ENCODE measurements around the gene COL5A3.
A peak's percentile ranks its signal among the peaks of the same experiment; 100 is the strongest.

Gene COL5A3

DNA sequence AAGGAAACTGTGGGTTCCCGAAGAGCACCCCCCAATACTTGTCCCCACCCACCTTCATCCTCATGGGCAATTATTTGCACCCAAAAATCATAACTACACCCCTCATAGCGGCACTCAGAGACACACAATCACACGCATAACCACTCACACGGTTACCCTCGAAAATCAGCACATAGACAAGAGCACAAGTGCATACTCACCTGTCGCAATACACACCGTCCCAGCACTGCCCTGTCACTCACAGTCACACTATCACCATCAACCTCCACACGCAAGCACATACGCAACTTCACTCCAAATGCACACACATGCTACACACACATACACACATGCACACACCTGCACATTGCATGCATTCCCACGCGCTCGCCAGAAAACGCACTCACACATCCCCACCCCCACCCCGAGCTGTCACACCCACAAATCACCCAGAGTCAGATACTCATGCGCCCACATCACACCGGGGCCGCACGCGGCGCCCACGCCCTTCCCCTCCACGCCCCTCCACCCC is 535 bp downstream of the COL5A3 start:
- Histone ChIP-seq H3K4me1 (ENCODE audit: control insufficient read depth, insufficient read depth, low read length) (peaks cover 6% of the 10 kb centered on the region), H3K4me3 (ENCODE audit: low read depth, low read length) (peak overlapping the region; percentile 30), H3K27me3 (ENCODE audit: control insufficient read depth, insufficient read depth, low read length) (peaks cover 26% of the 10 kb centered on the region), H3K36me3 (ENCODE audit: control insufficient read depth, insufficient read depth, low read length) (no peaks in the 10 kb centered on the region), H3K9ac (ENCODE audit: low read depth, low read length) (no peak overlapping the region), H3K9me3 (ENCODE audit: control insufficient read depth, insufficient read depth, low read length) (no peaks in the 10 kb centered on the region)

DNA sequence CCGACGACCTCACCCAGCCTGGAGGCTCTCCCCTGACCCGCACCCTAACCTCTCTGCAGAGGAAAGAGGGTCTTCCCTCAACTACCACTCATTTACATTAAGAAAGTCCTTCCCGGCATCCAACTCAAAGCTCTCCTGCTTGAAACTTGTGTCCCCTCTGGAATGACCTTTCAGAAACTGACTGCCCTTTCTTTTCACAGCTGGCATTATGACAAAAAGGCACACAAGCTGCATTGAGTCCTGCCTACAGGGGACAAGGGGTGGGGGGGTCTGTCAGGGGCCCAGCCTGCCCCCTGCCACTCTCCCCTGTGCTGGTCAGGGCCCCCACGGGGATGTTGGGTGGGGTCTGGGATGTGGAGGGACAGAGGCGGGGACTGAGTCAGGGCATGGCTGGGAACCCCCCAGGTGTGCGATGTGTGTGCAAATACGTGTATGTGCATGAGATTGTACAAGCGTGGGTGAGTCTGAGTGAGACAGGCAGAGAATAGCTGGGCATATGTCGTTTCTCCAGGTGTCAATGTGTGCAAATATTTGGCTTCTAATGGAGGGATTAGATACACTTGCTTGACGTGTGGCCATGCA is 2.0 kb downstream of the COL5A3 start:
- Histone ChIP-seq H3K4me1 (ENCODE audit: control insufficient read depth, insufficient read depth, low read length) (peaks cover 6% of the 10 kb centered on the region), H3K27me3 (ENCODE audit: control insufficient read depth, insufficient read depth, low read length) (peaks cover 26% of the 10 kb centered on the region)

DNA sequence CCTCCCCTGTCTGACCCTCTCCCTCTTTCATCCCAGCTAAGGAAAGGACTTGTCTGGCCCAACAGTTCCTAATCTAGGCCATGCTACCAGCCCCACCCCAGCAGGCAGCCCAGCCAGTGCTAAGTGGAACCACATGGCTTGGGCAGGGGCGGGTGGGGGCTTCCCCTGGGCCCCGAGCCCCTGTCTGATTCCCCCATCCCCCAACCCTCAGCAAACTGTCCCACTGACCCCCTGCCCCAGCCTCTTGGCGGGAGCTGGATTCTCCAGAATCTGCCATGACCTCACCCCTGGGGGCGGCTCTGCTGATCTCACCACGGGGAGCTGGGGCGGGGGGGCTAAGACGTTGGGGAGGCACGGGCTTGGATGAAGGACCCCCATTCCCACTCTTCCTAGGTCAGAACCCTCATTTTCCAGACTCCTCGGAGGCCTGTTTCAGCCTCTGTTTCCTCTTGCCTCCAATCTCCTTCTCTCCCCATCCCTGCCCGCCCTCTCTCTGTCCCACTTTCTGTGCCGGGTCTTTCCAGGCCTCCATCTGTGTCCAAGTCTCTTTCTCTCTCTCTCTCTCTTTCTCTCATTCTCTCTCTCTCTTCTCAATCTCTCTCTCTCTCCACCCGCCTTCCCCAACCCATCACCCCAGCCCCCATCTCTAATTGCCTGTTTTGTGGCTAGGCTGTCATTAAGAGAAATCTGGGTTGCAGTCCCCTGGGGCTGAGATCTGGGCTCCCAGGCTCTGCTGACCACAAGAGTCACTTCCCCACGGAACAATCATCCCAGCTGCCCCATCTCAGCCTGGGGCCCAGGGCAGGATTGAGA is 2.7 kb downstream of the COL5A3 start:
- H3K9ac ChIP-seq (ENCODE audit: low read depth, low read length) = no peak overlapping the region
- no peaks in the 10 kb centered on the region for H3K9me3 ChIP-seq (ENCODE audit: control insufficient read depth, insufficient read depth, low read length)
- H3K4me3 ChIP-seq (ENCODE audit: low read depth, low read length) = no peak overlapping the region
- peaks cover 26% of the 10 kb centered on the region for H3K27me3 ChIP-seq (ENCODE audit: control insufficient read depth, insufficient read depth, low read length)
- H3K36me3 ChIP-seq (ENCODE audit: control insufficient read depth, insufficient read depth, low read length) = no peaks in the 10 kb centered on the region
- peaks cover 6% of the 10 kb centered on the region for H3K4me1 ChIP-seq (ENCODE audit: control insufficient read depth, insufficient read depth, low read length)

More for the DNA sequence above, 2.0 kb downstream of the COL5A3 start:
- H3K36me3 ChIP-seq (ENCODE audit: control insufficient read depth, insufficient read depth, low read length) = no peaks in the 10 kb centered on the region
- no peaks in the 10 kb centered on the region for H3K9me3 ChIP-seq (ENCODE audit: control insufficient read depth, insufficient read depth, low read length)
- H3K9ac ChIP-seq (ENCODE audit: low read depth, low read length) = no peak overlapping the region
- H3K4me3 ChIP-seq (ENCODE audit: low read depth, low read length) = no peak overlapping the region

DNA sequence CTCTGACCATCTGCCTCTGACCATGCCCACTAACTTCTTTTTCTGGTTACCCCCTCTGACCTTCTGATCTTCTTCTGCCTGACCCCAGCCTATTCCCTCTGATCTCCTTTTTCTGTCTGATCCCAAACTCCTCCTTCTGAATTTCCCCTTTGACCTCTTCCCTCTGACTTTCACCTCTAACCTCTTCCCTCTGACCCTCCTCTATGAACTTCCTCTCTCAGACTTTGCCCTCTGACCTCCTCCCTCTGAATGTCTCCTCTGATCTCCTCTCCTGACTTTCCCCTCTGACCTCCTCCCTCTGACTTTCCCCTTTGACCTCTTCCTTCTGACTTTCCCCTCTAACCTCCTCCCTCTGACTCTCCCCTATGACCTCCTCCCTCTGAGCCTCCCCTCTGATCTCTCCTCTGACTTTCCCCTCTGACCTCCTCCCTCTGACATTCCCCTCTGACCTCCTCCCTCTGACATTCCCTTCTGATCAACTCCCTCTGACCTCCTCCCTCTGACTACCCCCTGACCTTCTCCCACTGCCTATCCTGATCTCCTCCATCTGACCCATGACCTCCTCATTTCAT is 3.5 kb downstream of the COL5A3 start:
- Histone ChIP-seq H3K9me3 (ENCODE audit: control insufficient read depth, insufficient read depth, low read length) (no peaks in the 10 kb centered on the region), H3K36me3 (ENCODE audit: control insufficient read depth, insufficient read depth, low read length) (no peaks in the 10 kb centered on the region), H3K27me3 (ENCODE audit: control insufficient read depth, insufficient read depth, low read length) (peaks cover 23% of the 10 kb centered on the region), H3K4me1 (ENCODE audit: control insufficient read depth, insufficient read depth, low read length) (peaks cover 6% of the 10 kb centered on the region), H3K4me3 (ENCODE audit: low read depth, low read length) (no peak overlapping the region), H3K9ac (ENCODE audit: low read depth, low read length) (no peak overlapping the region)

DNA sequence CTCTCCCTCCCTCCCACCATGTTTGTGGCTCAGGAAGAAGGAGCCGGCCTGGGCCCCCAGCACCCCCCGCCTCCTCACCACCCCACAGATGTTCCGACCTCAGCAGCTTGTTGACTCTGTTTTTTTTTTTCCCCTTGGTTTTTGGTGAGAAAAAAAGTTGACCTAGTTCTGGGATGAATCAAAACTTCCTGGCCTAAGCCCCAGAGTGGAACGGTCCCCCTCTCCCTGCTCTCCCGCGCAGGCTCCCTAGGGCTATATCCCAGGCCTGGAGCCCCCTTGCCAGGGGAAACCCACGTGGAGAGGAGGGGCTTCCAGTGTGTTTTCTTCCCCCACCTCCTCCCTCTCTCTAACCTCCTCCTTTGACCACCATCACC is 4.0 kb downstream of the COL5A3 start:
- Histone ChIP-seq H3K9ac (ENCODE audit: low read depth, low read length) (no peak overlapping the region), H3K36me3 (ENCODE audit: control insufficient read depth, insufficient read depth, low read length) (no peaks in the 10 kb centered on the region), H3K27me3 (ENCODE audit: control insufficient read depth, insufficient read depth, low read length) (peaks cover 20% of the 10 kb centered on the region), H3K9me3 (ENCODE audit: control insufficient read depth, insufficient read depth, low read length) (no peaks in the 10 kb centered on the region), H3K4me3 (ENCODE audit: low read depth, low read length) (no peak overlapping the region), H3K4me1 (ENCODE audit: control insufficient read depth, insufficient read depth, low read length) (peaks cover 6% of the 10 kb centered on the region)

DNA sequence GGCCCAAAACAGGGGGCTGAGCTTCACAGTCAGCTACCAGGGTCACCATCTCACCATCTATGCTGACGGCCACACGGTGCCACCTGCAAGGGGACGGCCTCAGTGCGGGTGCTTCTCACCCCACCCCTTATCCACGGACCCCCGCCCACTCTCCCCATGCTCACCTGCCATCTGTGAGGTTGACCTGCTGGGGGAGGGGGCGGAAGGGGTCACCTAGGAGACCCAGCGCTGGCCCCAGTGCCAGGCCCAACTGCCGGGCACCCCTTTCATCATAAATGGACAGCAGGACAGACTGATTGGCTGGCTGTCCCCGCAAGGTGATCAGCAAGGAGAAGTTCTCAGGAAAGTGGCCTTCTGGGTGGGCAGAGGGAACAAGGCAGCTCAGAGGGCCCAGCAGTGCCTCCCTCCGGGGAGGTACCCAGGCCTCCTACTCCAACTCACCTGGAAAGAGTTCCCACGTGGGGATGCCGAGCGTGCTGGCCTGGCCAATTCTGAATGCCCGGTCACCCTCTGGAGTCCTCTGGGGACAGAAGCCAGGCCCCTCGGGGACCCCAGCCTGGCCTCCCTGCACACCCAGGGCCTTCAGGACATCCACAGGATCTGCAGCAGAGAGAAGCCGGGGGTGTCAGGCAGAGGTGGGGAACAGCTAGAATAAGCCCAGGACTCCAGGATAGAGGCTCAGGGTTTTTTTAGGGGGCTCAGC is 4.5 kb downstream of the COL5A3 start:
- Histone ChIP-seq H3K27me3 (ENCODE audit: control insufficient read depth, insufficient read depth, low read length) (peaks cover 15% of the 10 kb centered on the region), H3K4me3 (ENCODE audit: low read depth, low read length) (no peak overlapping the region), H3K4me1 (ENCODE audit: control insufficient read depth, insufficient read depth, low read length) (peaks cover 6% of the 10 kb centered on the region), H3K36me3 (ENCODE audit: control insufficient read depth, insufficient read depth, low read length) (no peaks in the 10 kb centered on the region), H3K9ac (ENCODE audit: low read depth, low read length) (no peak overlapping the region), H3K9me3 (ENCODE audit: control insufficient read depth, insufficient read depth, low read length) (no peaks in the 10 kb centered on the region)

DNA sequence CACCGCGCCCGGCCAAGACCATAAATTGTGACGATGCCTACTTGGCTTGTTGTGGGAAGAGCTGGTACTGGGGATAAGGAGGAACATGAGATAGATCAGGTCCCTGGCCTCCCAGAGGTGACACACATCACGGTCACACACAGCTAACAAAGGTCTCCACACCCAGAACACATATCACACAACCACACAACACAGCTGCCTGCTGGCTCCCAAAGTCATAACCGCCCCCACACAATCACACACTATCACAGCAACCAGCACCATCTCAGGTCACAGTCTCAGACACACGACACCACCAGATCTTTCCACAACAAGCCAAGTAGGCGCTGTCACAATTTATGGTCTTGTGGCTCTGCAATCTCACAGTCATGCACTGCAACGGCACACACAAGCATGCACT is 5.7 kb downstream of the COL5A3 start:
- Histone ChIP-seq H3K9me3 (ENCODE audit: control insufficient read depth, insufficient read depth, low read length) (no peaks in the 10 kb centered on the region), H3K27me3 (ENCODE audit: control insufficient read depth, insufficient read depth, low read length) (peaks cover 7% of the 10 kb centered on the region), H3K4me1 (ENCODE audit: control insufficient read depth, insufficient read depth, low read length) (peaks cover 4% of the 10 kb centered on the region)

DNA sequence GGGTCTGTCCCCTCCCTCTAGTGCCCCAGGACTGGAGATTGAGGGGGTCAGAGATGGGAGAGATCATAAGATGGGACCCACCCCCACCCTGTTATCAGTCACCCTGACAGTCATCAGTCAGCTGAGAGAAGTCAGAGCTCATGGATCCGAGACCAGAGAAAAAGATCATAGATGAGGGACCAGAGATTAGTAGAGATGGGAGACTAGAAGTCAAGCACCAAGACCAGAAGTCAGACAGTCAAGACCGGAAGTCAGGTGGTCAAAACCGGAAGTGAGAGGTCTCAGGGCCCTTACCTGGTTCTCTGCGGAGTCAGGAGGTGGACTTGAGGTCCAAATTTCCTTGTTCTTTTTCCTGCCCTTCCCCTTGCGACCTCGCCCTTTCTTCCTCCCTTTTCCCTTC is 7.0 kb downstream of the COL5A3 start:
- Histone ChIP-seq H3K4me1 (ENCODE audit: control insufficient read depth, insufficient read depth, low read length) (no peaks in the 10 kb centered on the region), H3K36me3 (ENCODE audit: control insufficient read depth, insufficient read depth, low read length) (no peaks in the 10 kb centered on the region), H3K9me3 (ENCODE audit: control insufficient read depth, insufficient read depth, low read length) (no peaks in the 10 kb centered on the region), H3K9ac (ENCODE audit: low read depth, low read length) (no peak overlapping the region), H3K4me3 (ENCODE audit: low read depth, low read length) (no peak overlapping the region), H3K27me3 (ENCODE audit: control insufficient read depth, insufficient read depth, low read length) (no peaks in the 10 kb centered on the region)

More for the DNA sequence above, 5.7 kb downstream of the COL5A3 start:
- Histone ChIP-seq H3K4me3 (ENCODE audit: low read depth, low read length) (no peak overlapping the region), H3K9ac (ENCODE audit: low read depth, low read length) (no peak overlapping the region), H3K36me3 (ENCODE audit: control insufficient read depth, insufficient read depth, low read length) (no peaks in the 10 kb centered on the region)

DNA sequence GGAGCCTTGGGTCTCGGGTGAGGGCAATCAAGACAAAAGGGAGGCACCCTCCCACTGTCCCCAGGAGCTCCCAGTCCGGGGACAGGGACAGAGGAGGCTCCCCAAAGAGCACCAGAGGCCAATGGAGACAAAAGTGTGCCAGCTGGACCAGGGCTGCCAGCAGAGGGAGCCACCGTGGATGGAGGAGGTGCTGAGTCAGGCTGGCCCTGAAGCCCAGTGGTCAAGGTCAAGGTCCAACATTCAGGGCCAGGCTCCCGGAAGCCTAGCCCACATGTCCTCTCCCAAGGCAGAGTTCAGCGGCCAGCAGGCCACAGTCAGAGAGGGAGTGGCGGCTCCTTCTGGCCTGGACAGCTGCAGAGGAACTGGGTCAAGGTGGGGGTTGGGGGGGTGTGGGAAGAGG is 8.4 kb downstream of the COL5A3 start:
- Histone ChIP-seq H3K9ac (ENCODE audit: low read depth, low read length) (no peak overlapping the region), H3K9me3 (ENCODE audit: control insufficient read depth, insufficient read depth, low read length) (no peaks in the 10 kb centered on the region), H3K36me3 (ENCODE audit: control insufficient read depth, insufficient read depth, low read length) (no peaks in the 10 kb centered on the region), H3K4me3 (ENCODE audit: low read depth, low read length) (no peak overlapping the region), H3K4me1 (ENCODE audit: control insufficient read depth, insufficient read depth, low read length) (no peaks in the 10 kb centered on the region), H3K27me3 (ENCODE audit: control insufficient read depth, insufficient read depth, low read length) (no peaks in the 10 kb centered on the region)

DNA sequence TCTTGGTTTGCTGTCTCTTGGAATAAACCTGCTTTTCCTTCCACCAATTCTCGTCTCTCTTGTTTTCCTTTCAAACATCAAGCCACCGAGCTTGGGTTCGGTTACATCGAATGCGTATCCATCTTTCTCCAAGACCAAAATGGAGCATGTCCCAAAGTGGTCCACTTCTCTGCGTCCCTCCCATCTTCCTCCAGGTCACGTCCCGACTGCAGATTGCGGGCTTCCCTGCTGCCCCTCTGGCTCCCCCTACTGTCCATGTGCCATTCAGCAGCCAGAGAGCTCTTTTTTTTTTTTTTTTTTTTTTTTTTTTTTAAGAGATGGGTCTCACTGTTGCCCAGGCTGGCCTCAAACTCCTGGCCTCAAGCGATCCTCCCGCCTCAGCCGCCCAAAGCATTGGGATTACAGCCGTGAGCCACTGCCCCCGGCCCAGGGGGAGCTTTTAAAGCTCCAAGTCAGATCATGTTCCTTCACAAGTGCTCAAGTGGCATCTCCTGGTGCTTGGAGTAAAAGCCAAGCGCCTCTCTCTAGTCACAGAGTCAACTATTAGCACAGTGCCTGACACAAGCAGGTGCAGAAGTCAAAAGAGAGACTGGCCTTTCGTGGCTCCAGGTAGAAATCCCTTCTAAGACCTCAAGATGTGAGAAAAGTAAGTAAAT is 10.0 kb downstream of the COL5A3 start:
- H3K27me3 ChIP-seq (ENCODE audit: control insufficient read depth, insufficient read depth, low read length) = no peaks in the 10 kb centered on the region
- no peak overlapping the region for H3K9ac ChIP-seq (ENCODE audit: low read depth, low read length)
- H3K4me1 ChIP-seq (ENCODE audit: control insufficient read depth, insufficient read depth, low read length) = no peaks in the 10 kb centered on the region
- H3K4me3 ChIP-seq (ENCODE audit: low read depth, low read length) = no peak overlapping the region
- no peaks in the 10 kb centered on the region for H3K9me3 ChIP-seq (ENCODE audit: control insufficient read depth, insufficient read depth, low read length)
- no peaks in the 10 kb centered on the region for H3K36me3 ChIP-seq (ENCODE audit: control insufficient read depth, insufficient read depth, low read length)

DNA sequence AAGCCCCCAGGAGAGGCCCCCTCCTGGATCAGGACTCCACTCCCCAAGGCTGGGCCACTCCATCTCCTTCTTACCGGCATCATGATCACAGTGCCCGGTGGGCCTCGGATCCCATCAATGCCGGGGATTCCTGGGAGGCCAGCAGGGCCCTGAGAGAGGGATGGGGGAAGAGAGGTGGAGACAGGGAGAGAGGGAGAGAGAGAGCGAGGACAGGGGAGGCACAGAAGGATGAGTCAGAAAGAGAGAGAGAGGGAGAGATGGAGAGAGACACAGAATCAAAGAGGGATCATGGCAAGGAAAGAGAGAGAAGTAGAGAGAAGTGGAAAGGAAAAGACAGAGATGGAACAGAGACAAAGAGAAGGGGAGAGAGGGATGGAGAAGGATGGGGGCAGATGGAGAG is 13.8 kb downstream of the COL5A3 start:
- H3K4me3 ChIP-seq (ENCODE audit: low read depth, low read length) = no peak overlapping the region
- no peaks in the 10 kb centered on the region for H3K27me3 ChIP-seq (ENCODE audit: control insufficient read depth, insufficient read depth, low read length)
- no peaks in the 10 kb centered on the region for H3K9me3 ChIP-seq (ENCODE audit: control insufficient read depth, insufficient read depth, low read length)
- H3K36me3 ChIP-seq (ENCODE audit: control insufficient read depth, insufficient read depth, low read length) = no peaks in the 10 kb centered on the region
- H3K4me1 ChIP-seq (ENCODE audit: control insufficient read depth, insufficient read depth, low read length) = no peaks in the 10 kb centered on the region
- H3K9ac ChIP-seq (ENCODE audit: low read depth, low read length) = no peak overlapping the region
